Measurements from ENCODE around the gene ITGAD.

DNA sequence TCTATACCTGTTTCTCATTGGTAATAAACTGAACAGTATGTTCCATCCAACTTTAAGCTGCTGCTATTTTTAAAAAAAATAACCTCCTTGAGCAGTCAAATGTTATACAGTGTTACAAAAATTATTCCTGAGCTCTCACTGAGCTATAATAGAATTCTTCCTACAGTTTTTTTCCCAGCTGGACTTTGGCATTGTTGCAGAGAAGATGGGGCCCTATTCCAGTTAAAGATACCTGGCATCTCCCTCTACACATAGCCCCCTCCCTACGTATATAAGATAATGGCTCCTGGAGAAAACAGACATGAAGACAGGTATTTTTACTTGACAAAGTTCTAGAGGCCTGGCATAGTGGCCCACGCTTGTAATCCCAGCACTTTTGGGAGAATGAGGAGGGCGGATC is 36.7 kb downstream of the ITGAD start:
- TF ChIP-seq POLR2A (IDR thresholded peaks at IDR 0.05) = no peak
- TF ChIP-seq, protein P1, sequence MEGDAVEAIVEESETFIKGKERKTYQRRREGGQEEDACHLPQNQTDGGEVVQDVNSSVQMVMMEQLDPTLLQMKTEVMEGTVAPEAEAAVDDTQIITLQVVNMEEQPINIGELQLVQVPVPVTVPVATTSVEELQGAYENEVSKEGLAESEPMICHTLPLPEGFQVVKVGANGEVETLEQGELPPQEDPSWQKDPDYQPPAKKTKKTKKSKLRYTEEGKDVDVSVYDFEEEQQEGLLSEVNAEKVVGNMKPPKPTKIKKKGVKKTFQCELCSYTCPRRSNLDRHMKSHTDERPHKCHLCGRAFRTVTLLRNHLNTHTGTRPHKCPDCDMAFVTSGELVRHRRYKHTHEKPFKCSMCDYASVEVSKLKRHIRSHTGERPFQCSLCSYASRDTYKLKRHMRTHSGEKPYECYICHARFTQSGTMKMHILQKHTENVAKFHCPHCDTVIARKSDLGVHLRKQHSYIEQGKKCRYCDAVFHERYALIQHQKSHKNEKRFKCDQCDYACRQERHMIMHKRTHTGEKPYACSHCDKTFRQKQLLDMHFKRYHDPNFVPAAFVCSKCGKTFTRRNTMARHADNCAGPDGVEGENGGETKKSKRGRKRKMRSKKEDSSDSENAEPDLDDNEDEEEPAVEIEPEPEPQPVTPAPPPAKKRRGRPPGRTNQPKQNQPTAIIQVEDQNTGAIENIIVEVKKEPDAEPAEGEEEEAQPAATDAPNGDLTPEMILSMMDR (IDR thresholded peaks at IDR 0.05) = no peak
- TF ChIP-seq POLR2AphosphoS5 (IDR thresholded peaks at IDR 0.05) = no peak

Data from breast epithelium (tissue), 3 donors.